Measurements from ENCODE around the gene ST3GAL3.

The ST3GAL3 gene

GRCh38 chr1:43789604-43790550, 82.5 kb downstream of the ST3GAL3 start:
- no peak for DNase-seq

DNA sequence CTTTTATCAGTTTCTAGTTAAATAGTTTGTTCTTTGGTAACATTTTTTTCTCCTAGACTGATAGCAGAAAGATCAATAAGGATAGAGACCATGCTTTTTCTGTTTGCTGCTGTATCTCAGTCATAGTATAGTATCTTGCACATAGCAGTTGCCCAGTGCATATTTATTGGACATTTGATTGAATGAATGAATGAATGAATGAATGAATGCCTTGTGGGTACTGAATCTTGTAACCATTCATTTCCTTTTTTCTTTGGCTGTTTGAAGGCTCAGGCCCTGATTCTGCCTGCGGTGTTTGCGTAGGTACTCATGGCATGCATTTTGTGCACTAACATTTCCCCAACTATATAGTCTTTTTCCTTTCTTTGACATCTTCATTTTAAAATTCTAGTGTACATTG, 83.9 kb downstream of the ST3GAL3 start:
- no peak for DNase-seq

GRCh38 chr1:43796111-43796581, 88.8 kb downstream of the ST3GAL3 start:
- no peak for DNase-seq

GRCh38 chr1:43797891-43798290, 90.6 kb downstream of the ST3GAL3 start:
- no peak for DNase-seq

- DNase-seq: no peak
These were observed 92.6 kb downstream of the ST3GAL3 start for GRCh38 chr1:43799656-43800635.

GRCh38 chr1:43800771-43801170, 93.4 kb downstream of the ST3GAL3 start:
- DNase-seq: no peak

DNA sequence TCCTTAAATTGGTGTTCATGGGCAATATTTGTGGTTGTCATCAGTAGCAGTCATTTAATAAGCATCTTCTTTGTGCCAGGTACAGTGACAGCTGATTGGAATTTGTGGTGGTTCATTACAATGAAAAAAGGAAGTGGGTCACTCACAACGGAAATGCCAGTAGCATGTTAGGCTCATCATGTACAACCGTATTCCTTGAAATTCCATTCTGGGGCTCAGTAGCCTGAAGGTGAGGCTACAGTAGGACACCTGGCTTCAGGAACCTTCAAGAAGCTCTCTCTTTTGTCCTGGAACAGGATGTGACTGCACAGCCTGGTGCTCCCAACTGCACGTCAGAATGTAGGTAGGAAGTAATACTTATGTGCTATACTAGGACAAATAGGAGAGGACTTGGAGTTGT, 93.9 kb downstream of the ST3GAL3 start:
- no peak for DNase-seq

- DNase-seq: no peak
These were observed 95.1 kb downstream of the ST3GAL3 start for GRCh38 chr1:43802356-43802980.

GRCh38 chr1:43803105-43803504, 95.8 kb downstream of the ST3GAL3 start:
- DNase-seq: no peak

DNA sequence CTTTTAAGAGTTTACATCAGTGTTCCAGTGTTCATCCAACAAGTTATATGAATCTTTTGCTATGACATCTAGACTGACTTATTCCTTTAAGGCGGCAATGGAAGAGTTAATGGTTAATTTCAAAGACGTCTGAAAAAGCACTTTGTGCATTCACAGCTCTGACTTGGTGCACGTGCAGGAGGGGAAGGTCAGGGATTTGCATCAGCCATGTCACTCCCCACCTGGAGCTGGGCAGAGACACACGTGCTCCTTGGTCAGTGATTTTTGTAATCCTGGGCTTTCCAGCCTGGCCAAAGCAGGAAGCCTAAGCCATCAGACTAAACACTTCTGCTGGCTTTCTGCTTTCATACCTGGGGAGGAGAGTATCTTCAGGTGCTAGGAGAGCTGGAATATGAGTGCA, 96.3 kb downstream of the ST3GAL3 start:
- DNase-seq: no peak

- DNase-seq: no peak
These were observed 97.2 kb downstream of the ST3GAL3 start for GRCh38 chr1:43804569-43804968.

GRCh38 chr1:43805340-43805739, 98.0 kb downstream of the ST3GAL3 start:
- DNase-seq: no peak

- DNase-seq: no peak
These were observed 98.8 kb downstream of the ST3GAL3 start for GRCh38 chr1:43806183-43806582.

- no peak for DNase-seq
These were observed 101.8 kb downstream of the ST3GAL3 start for GRCh38 chr1:43809097-43809673.

DNA sequence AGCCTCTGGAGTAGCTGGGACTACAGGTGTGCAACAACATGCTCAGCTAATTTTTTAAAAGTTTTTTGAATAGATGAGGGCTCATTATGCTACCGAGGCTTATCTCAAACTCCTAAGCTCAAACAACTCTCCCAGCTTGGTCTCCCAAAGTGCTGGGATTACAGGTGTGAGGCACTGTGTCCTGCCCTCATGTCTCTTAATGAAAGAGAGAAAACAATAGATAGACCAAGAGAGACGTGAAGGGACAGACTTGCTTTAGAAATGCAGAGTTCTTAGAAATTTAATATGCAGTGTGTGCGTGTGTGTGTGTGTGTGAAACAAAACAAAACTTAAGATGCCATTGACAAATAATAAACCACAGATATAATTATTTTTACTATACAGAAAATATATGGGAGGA, 105.2 kb downstream of the ST3GAL3 start:
- no peak for DNase-seq

DNA sequence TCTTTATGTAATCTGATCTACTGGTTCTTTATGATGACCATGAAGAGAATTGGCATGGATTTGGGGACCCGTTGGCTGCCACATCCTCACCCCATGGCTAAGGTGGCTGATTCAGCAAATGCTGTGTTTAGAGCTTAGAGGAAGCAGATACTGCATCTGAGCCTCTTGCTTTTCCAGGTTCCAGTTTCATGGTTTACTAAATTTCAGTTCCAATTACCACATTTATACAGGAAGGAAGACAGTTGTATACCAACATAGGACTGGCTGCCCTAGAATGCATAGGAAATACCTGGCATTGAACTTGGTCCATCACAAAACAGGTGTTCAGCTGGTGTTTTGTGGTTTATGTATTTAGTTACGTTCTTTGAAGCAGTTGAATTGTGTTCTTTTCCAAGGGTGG, 107.1 kb downstream of the ST3GAL3 start:
- DNase-seq: no peak

DNA sequence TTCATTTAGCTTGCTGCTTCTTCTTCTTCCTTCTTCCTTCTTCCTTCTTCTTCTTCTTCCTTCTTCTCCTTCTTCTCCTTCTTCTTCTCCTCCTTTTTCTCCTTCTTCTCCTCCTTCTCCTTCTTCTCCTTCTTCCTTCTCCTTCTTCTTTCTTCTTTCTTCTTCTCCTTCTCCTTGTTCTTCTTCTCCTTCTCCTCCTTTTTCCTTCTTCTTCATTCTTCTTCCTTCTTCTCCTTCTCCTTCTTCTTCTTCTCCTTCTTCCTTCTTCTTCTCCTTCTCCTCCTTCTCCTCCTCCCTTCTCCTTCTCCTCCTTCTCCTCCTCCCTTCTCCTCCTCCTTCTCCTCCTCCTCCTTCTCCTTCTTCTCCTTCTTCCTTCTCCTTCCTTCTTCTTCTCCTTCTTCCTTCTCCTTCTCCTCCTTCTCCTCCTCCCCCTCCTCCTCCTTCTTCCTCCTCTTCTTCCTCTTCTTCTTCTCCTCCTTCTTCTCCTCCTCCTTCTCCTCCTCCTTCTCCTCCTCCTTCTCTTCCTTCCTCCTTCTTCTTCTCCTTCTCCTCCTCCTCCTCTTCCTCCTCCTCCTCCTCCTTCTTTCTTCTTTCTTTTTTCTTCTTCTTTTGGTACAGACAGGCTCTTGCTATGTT, 110.1 kb downstream of the ST3GAL3 start:
- DNase-seq: no peak

- DNase-seq: no peak
These were observed 111.4 kb downstream of the ST3GAL3 start for GRCh38 chr1:43818691-43819090.

- no peak for DNase-seq
These were observed 112.0 kb downstream of the ST3GAL3 start for GRCh38 chr1:43819357-43819756.

- DNase-seq: no peak
These were observed 114.1 kb downstream of the ST3GAL3 start for GRCh38 chr1:43821471-43821870.

DNA sequence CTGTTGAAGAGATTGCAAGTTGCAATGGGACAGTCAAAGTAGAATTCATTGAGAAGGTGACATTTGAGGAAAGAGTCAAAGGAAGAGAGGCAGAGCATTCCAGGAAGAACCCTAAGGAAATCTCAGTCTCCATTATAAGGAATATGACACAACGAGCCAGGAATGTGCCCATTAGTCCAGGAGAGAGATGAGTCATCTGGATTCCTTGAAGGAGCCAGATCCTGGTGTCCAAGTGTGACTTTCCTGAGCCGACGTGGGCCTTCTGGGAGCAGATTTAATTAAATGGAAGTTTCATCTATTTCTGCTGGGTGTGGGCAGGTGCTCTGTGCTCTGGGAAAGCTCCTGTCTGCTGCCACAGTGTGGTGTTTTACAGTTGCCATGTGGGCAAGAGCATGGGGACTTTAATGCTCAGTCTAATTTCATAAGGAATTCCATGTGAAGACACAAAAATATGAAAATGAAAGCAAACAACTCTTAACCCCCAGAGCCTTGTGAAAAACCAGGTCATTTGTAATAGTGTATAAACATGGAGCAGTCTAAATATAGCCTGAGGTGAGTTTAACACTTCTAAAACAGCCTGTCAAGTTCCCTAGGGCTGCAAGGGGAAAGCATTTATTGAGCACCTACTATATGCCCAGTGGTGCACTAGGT, 114.8 kb downstream of the ST3GAL3 start:
- DNase-seq: no peak

DNA sequence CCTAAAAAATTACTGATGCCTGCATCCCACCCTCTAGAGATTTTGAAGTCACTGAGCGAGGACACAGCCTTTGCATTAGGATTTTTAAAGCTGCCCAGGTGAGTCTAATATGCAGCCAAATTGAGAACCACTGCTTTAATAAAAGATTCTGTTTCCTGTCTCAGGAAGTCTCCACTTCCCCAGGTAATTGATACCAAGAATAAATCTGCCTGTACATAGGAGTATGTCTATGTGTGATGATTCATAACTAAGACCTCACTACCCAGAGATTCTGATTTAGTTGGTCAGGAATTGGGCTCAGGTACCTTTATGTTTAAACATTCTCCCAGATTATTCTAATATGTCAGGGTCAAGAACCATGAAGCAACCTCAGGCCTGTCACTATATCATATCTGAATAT, 117.5 kb downstream of the ST3GAL3 start:
- no peak for DNase-seq
